Ascending aorta (tissue), 2 donors: ENCODE data around the gene RELT. TPM values are rescaled to one million over a fixed set of nuclear protein-coding genes. Genes with fewer than 3 reads are reported as not detected.

ENCODE experiments used
- DNase-seq, 2 donors: peaks; one replicate each; pipeline ENCODE4 v3.0.0-alpha.2; 2019; ENCODE audit warnings: low spot score in 2 of 2
- H3K27ac ChIP-seq, 2 donors: fragments of 200-600 bp; sonication (generic); one replicate each; pipeline ENCODE4 v1.5.1; 2016 to 2017; ENCODE audit warnings: mild to moderate bottlenecking in 1 of 2
- H3K27me3 ChIP-seq: fragments of 200-600 bp; sonication (generic); one replicate; pipeline ENCODE4 v1.5.1; 2017
- H3K36me3 ChIP-seq, 2 donors: fragments of 200-600 bp; sonication (generic); one replicate each; pipeline ENCODE4 v1.5.1; 2016
- H3K4me1 ChIP-seq, 2 donors: fragments of 200-600 bp; sonication (generic); one replicate each; pipeline ENCODE4 v1.5.1; 2016 to 2017; ENCODE audit warnings: mild to moderate bottlenecking in 1 of 2
- H3K4me3 ChIP-seq, 2 donors: fragments of 200-600 bp; sonication (generic); one replicate each; pipeline ENCODE4 v1.5.1; 2016 to 2017; ENCODE audit warnings: mild to moderate bottlenecking in 1 of 2
- H3K9me3 ChIP-seq, 2 donors: fragments of 200-600 bp; sonication (generic); one replicate each; pipeline ENCODE4 v1.5.1; 2016
- CTCF ChIP-seq, 3 experiments: fragments of 200-600 bp in 2 of 3; fragments of 450-650 bp in 1 of 3; sonication (generic) in 2 of 3; IDR thresholded peaks; one replicate each; pipeline ENCODE4 v1.5.1; 2016 to 2019; ENCODE audit warnings: antibody characterized with exemption in 3 of 3, mild to moderate bottlenecking in 1 of 3, moderate library complexity in 1 of 3
- intact Hi-C: fragments of 100-400 bp; cut with DNase I; formaldehyde crosslinking; loops from one replicate; pipeline ENCODE4 v1.15.1; 2023
- total RNA-seq: library from RNA; depleted of rRNA; stranded (reverse); fragments of >200 nt; gene quantifications from one replicate; pipeline ENCODE4 v1.1.0, GENCODE V29; 2016

The RELT gene
- total RNA-seq, 1 donor from 2014 or later: 25.7 TPM

GRCh38 chr11:73406619-73407018 is 30.4 kb downstream of the RELT start:
- Histone ChIP-seq H3K4me3 (no peak overlapping the region), H3K27ac (no peak overlapping the region), H3K4me1 (no peaks in the 10 kb centered on the region), H3K9me3 (no peaks in the 10 kb centered on the region), H3K36me3 (peaks cover 18 to 47% of the 10 kb centered on the region in 2 donors), H3K27me3 (no peaks in the 10 kb centered on the region)
- no peak for TF ChIP-seq CTCF (IDR thresholded peaks at IDR 0.05)
- intact Hi-C loops: no loop called here
- DNase-seq: no peak

GRCh38 chr11:73409431-73409830 is 33.2 kb downstream of the RELT start:
- Histone ChIP-seq H3K9me3 (no peaks in the 10 kb centered on the region), H3K4me1 (no peaks in the 10 kb centered on the region), H3K27ac (no peak overlapping the region), H3K4me3 (no peak overlapping the region), H3K27me3 (no peaks in the 10 kb centered on the region), H3K36me3 (peaks cover 18 to 47% of the 10 kb centered on the region in 2 donors)
- no peak for DNase-seq
- no peak for TF ChIP-seq CTCF (IDR thresholded peaks at IDR 0.05)
- intact Hi-C loops: no loop called here

GRCh38 chr11:73410627-73411026 is 34.4 kb downstream of the RELT start:
- Histone ChIP-seq H3K27ac (no peak overlapping the region), H3K4me1 (peaks cover 0 to 7% of the 10 kb centered on the region in 2 donors), H3K9me3 (no peaks in the 10 kb centered on the region), H3K36me3 (peaks cover 17 to 45% of the 10 kb centered on the region in 2 donors), H3K27me3 (no peaks in the 10 kb centered on the region), H3K4me3 (no peak overlapping the region)
- intact Hi-C loops: no loop called here
- no peak for DNase-seq
- TF ChIP-seq CTCF (IDR thresholded peaks at IDR 0.05): no peak

GRCh38 chr11:73411031-73411430 is 34.8 kb downstream of the RELT start:
- peaks cover 0 to 7% of the 10 kb centered on the region in 2 donors for H3K4me1 ChIP-seq
- H3K9me3 ChIP-seq: no peaks in the 10 kb centered on the region
- DNase-seq: no peak
- no peaks in the 10 kb centered on the region for H3K27me3 ChIP-seq
- H3K27ac ChIP-seq: no peak overlapping the region
- H3K36me3 ChIP-seq: peaks cover 16 to 41% of the 10 kb centered on the region in 2 donors
- no peak for TF ChIP-seq CTCF (IDR thresholded peaks at IDR 0.05)
- no peak overlapping the region for H3K4me3 ChIP-seq
- intact Hi-C loops: no loop called here

GRCh38 chr11:73412308-73412707 is 36.1 kb downstream of the RELT start:
- intact Hi-C loops: no loop called here
- no peak for TF ChIP-seq CTCF (IDR thresholded peaks at IDR 0.05)
- H3K9me3 ChIP-seq: no peaks in the 10 kb centered on the region
- H3K27me3 ChIP-seq: no peaks in the 10 kb centered on the region
- no peak overlapping the region for H3K4me3 ChIP-seq
- peaks cover 0 to 7% of the 10 kb centered on the region in 2 donors for H3K4me1 ChIP-seq
- no peak for DNase-seq
- H3K36me3 ChIP-seq: peaks cover 15 to 30% of the 10 kb centered on the region in 2 donors
- H3K27ac ChIP-seq: no peak overlapping the region

GRCh38 chr11:73413256-73413655 is 37.1 kb downstream of the RELT start:
- no peaks in the 10 kb centered on the region for H3K9me3 ChIP-seq
- H3K4me1 ChIP-seq: peaks cover 0 to 7% of the 10 kb centered on the region in 2 donors
- no peak for DNase-seq
- H3K27ac ChIP-seq: no peak overlapping the region
- TF ChIP-seq CTCF (IDR thresholded peaks at IDR 0.05): no peak
- H3K4me3 ChIP-seq: no peak overlapping the region
- intact Hi-C loops: no loop called here
- no peaks in the 10 kb centered on the region for H3K27me3 ChIP-seq
- peaks cover 10 to 23% of the 10 kb centered on the region in 2 donors for H3K36me3 ChIP-seq
